ENCODE results near the gene TAL1.
A peak's percentile ranks its signal among the peaks of the same experiment; 100 is the strongest.
"Not testable (repeated sequence)": the region's sequence is repeated elsewhere in the genome, so short reads cannot be mapped to it uniquely, and the experiment has no call there.

Gene TAL1

GRCh38 chr1:47232187-47232874, at the start of gene TAL1:
TSS of gene TAL1 (minus strand) at chr1:47232225. CDS start at chr1:47225888, 6,337 bp downstream.
- peak; percentile 11 for DNase-seq (ENCODE audit: low spot score)

- peak; percentile 4 for DNase-seq (ENCODE audit: low spot score)
Observed at GRCh38 chr1:47280142-47280541, 48.1 kb upstream of the TAL1 start.

GRCh38 chr1:47276850-47277249, 44.8 kb upstream of the TAL1 start:
- DNase-seq (ENCODE audit: low spot score): no peak

GRCh38 chr1:47275811-47276210, 43.8 kb upstream of the TAL1 start:
- DNase-seq (ENCODE audit: low spot score): not testable (repeated sequence)

- DNase-seq (ENCODE audit: low spot score): not testable (repeated sequence)
Observed at GRCh38 chr1:47265529-47265928, 33.5 kb upstream of the TAL1 start.

GRCh38 chr1:47262787-47263413, 30.9 kb upstream of the TAL1 start:
- peak; percentile 50 for DNase-seq (ENCODE audit: low spot score)

- no peak for DNase-seq (ENCODE audit: low spot score)
Observed at GRCh38 chr1:47257224-47257623, 25.2 kb upstream of the TAL1 start.

GRCh38 chr1:47252795-47253194, 20.8 kb upstream of the TAL1 start:
- no peak for DNase-seq (ENCODE audit: low spot score)

- no peak for DNase-seq (ENCODE audit: low spot score)
Observed at GRCh38 chr1:47252369-47252768, 20.3 kb upstream of the TAL1 start.

- no peak for DNase-seq (ENCODE audit: low spot score)
Observed at GRCh38 chr1:47249755-47250154, 17.7 kb upstream of the TAL1 start.

- no peak for DNase-seq (ENCODE audit: low spot score)
Observed at GRCh38 chr1:47244339-47244862, 12.4 kb upstream of the TAL1 start.

- no peak for DNase-seq (ENCODE audit: low spot score)
Observed at GRCh38 chr1:47243910-47244309, 11.9 kb upstream of the TAL1 start.

- DNase-seq (ENCODE audit: low spot score): no peak
Observed at GRCh38 chr1:47241114-47242113, 9.4 kb upstream of the TAL1 start.

- no peak for DNase-seq (ENCODE audit: low spot score)
Observed at GRCh38 chr1:47238935-47239592, 7.0 kb upstream of the TAL1 start.

- DNase-seq (ENCODE audit: low spot score): peak; percentile 4
Observed at GRCh38 chr1:47235806-47236205, 3.8 kb upstream of the TAL1 start.

- no peak for DNase-seq (ENCODE audit: low spot score)
Observed at GRCh38 chr1:47235241-47235681, 3.2 kb upstream of the TAL1 start.

GRCh38 chr1:47233186-47233585, 1.2 kb upstream of the TAL1 start:
- DNase-seq (ENCODE audit: low spot score): peak; percentile 5

GRCh38 chr1:47231301-47232186, 481 bp downstream of the TAL1 start:
- DNase-seq (ENCODE audit: low spot score): peak; percentile 41

- DNase-seq (ENCODE audit: low spot score): peak; percentile 12
Observed at GRCh38 chr1:47230692-47231300, 1.2 kb downstream of the TAL1 start.
